ENCODE measurements around the gene PDE4A.
A peak's percentile ranks its signal among the peaks of the same experiment; 100 is the strongest.
"Not testable (repeated sequence)": the region's sequence is repeated elsewhere in the genome, so short reads cannot be mapped to it uniquely, and the experiment has no call there.

Gene PDE4A

GRCh38 chr19:10420444-10421239 is at the start of gene PDE4A:
Gene PDE4A (plus strand): TSS chr19:10420538. CDS start chr19:10420765, 227 bp downstream.
- ATAC-seq, result peak; percentile 4
- Mint-ChIP-seq H3K4me3 (peak within 1 kb of the TSS; percentile 81), H3K4me1 (peaks cover 80% of the 10 kb centered on the region), H3K9me3 (no peaks in the 10 kb centered on the region), H3K27ac (peak within 1 kb of the TSS; percentile 90), H3K36me3 (peaks cover 55% of the 10 kb centered on the region)
- peak; percentile 74 to 87 for DNase-seq (ENCODE audit: low spot score in 2 of 2)

- no peak overlapping the region for H3K27ac Mint-ChIP-seq
- ATAC-seq (no peak), DNase-seq (ENCODE audit: low spot score in 2 of 2) (no peak)
- H3K36me3 Mint-ChIP-seq, result peaks cover 94% of the 10 kb centered on the region
- H3K4me3 Mint-ChIP-seq, result no peak overlapping the region
- no peaks in the 10 kb centered on the region for H3K9me3 Mint-ChIP-seq
- peaks cover 19% of the 10 kb centered on the region for H3K4me1 Mint-ChIP-seq
Observed at GRCh38 chr19:10372690-10373089, 47.6 kb upstream of the PDE4A start.

- DNase-seq (ENCODE audit: low spot score in 2 of 2) (no peak), ATAC-seq (no peak)
- H3K4me1 Mint-ChIP-seq, result peaks cover 25% of the 10 kb centered on the region
- peaks cover 91% of the 10 kb centered on the region for H3K36me3 Mint-ChIP-seq
- H3K4me3 Mint-ChIP-seq, result no peak overlapping the region
- H3K9me3 Mint-ChIP-seq, result no peaks in the 10 kb centered on the region
- no peak overlapping the region for H3K27ac Mint-ChIP-seq
Observed at GRCh38 chr19:10374931-10375330, 45.4 kb upstream of the PDE4A start.

- H3K9me3 Mint-ChIP-seq; ATAC-seq; H3K4me3 Mint-ChIP-seq; DNase-seq (ENCODE audit: low spot score in 2 of 2): not testable (repeated sequence)
- peak overlapping the region; percentile 64 for H3K27ac Mint-ChIP-seq
- H3K36me3 Mint-ChIP-seq, result peaks cover 81% of the 10 kb centered on the region
- peaks cover 34% of the 10 kb centered on the region for H3K4me1 Mint-ChIP-seq
Observed at GRCh38 chr19:10377140-10377640, 43.1 kb upstream of the PDE4A start.

GRCh38 chr19:10378124-10378523 is 42.2 kb upstream of the PDE4A start:
- DNase-seq (ENCODE audit: low spot score in 2 of 2) (no peak), ATAC-seq (no peak)
- no peaks in the 10 kb centered on the region for H3K9me3 Mint-ChIP-seq
- peaks cover 72% of the 10 kb centered on the region for H3K36me3 Mint-ChIP-seq
- peaks cover 34% of the 10 kb centered on the region for H3K4me1 Mint-ChIP-seq
- peak overlapping the region; percentile 9 for H3K4me3 Mint-ChIP-seq
- H3K27ac Mint-ChIP-seq, result peak overlapping the region; percentile 67

GRCh38 chr19:10379880-10380312 is 40.4 kb upstream of the PDE4A start:
- DNase-seq (ENCODE audit: low spot score in 2 of 2) (no peak), ATAC-seq (peak; percentile 2)
- peak overlapping the region; percentile 94 for H3K4me3 Mint-ChIP-seq
- H3K36me3 Mint-ChIP-seq, result peaks cover 54% of the 10 kb centered on the region
- H3K27ac Mint-ChIP-seq, result peak overlapping the region; percentile 97
- no peaks in the 10 kb centered on the region for H3K9me3 Mint-ChIP-seq
- H3K4me1 Mint-ChIP-seq, result peaks cover 32% of the 10 kb centered on the region

- Mint-ChIP-seq H3K4me1 (peaks cover 28% of the 10 kb centered on the region), H3K9me3 (no peaks in the 10 kb centered on the region), H3K27ac (peak within 1 kb of the TSS; percentile 97), H3K4me3 (peak within 1 kb of the TSS; percentile 94), H3K36me3 (peaks cover 48% of the 10 kb centered on the region)
- DNase-seq (ENCODE audit: low spot score in 2 of 2) (peak; percentile 97 to 100), ATAC-seq (peak; percentile 99)
Observed at GRCh38 chr19:10380313-10381102, 39.8 kb upstream of the PDE4A start, which contains the start of gene TYK2. Gene TYK2 (minus strand): TSS chr19:10380572. CDS start chr19:10378406, 2,166 bp downstream.

- peak overlapping the region; percentile 74 for H3K27ac Mint-ChIP-seq
- H3K4me3 Mint-ChIP-seq; DNase-seq (ENCODE audit: low spot score in 2 of 2); ATAC-seq; H3K9me3 Mint-ChIP-seq: not testable (repeated sequence)
- H3K4me1 Mint-ChIP-seq, result peaks cover 23% of the 10 kb centered on the region
- H3K36me3 Mint-ChIP-seq, result peaks cover 25% of the 10 kb centered on the region
Observed at GRCh38 chr19:10383223-10383499, 37.2 kb upstream of the PDE4A start.

- ATAC-seq (no peak), DNase-seq (ENCODE audit: low spot score in 2 of 2) (no peak)
- Mint-ChIP-seq H3K4me3 (no peak overlapping the region), H3K36me3 (peaks cover 21% of the 10 kb centered on the region), H3K27ac (peak overlapping the region; percentile 37), H3K4me1 (peaks cover 18% of the 10 kb centered on the region), H3K9me3 (no peaks in the 10 kb centered on the region)
Observed at GRCh38 chr19:10384580-10384979, 35.8 kb upstream of the PDE4A start.

- DNase-seq (ENCODE audit: low spot score in 2 of 2) (peak; percentile 79 to 88), ATAC-seq (peak; percentile 55)
- Mint-ChIP-seq H3K27ac (no peak overlapping the region), H3K9me3 (no peaks in the 10 kb centered on the region), H3K4me1 (peaks cover 12% of the 10 kb centered on the region), H3K4me3 (no peak overlapping the region), H3K36me3 (peaks cover 52% of the 10 kb centered on the region)
Observed at GRCh38 chr19:10388957-10389356, 31.4 kb upstream of the PDE4A start.

- ATAC-seq, result peak; percentile 3
- DNase-seq (ENCODE audit: low spot score in 2 of 2), result no peak
- H3K27ac Mint-ChIP-seq, result peak overlapping the region; percentile 16
- peaks cover 12% of the 10 kb centered on the region for H3K4me1 Mint-ChIP-seq
- no peak overlapping the region for H3K4me3 Mint-ChIP-seq
- no peaks in the 10 kb centered on the region for H3K9me3 Mint-ChIP-seq
- peaks cover 61% of the 10 kb centered on the region for H3K36me3 Mint-ChIP-seq
Observed at GRCh38 chr19:10389863-10390262, 30.5 kb upstream of the PDE4A start.

GRCh38 chr19:10390652-10391286 is 29.6 kb upstream of the PDE4A start:
- peaks cover 12% of the 10 kb centered on the region for H3K4me1 Mint-ChIP-seq
- peak; percentile 56 for ATAC-seq
- H3K4me3 Mint-ChIP-seq, result no peak overlapping the region
- peak; percentile 57 to 80 for DNase-seq (ENCODE audit: low spot score in 2 of 2)
- no peaks in the 10 kb centered on the region for H3K9me3 Mint-ChIP-seq
- H3K36me3 Mint-ChIP-seq, result peaks cover 70% of the 10 kb centered on the region
- peak overlapping the region; percentile 16 for H3K27ac Mint-ChIP-seq

- Mint-ChIP-seq H3K4me3 (no peak overlapping the region), H3K27ac (no peak overlapping the region), H3K4me1 (peaks cover 24% of the 10 kb centered on the region), H3K9me3 (no peaks in the 10 kb centered on the region), H3K36me3 (peaks cover 84% of the 10 kb centered on the region)
- DNase-seq (ENCODE audit: low spot score in 2 of 2) (no peak), ATAC-seq (no peak)
Observed at GRCh38 chr19:10392120-10392519, 28.2 kb upstream of the PDE4A start.

GRCh38 chr19:10393137-10393536 is 27.2 kb upstream of the PDE4A start:
- Mint-ChIP-seq H3K4me3 (no peak overlapping the region), H3K36me3 (peaks cover 94% of the 10 kb centered on the region), H3K4me1 (peaks cover 31% of the 10 kb centered on the region), H3K9me3 (no peaks in the 10 kb centered on the region), H3K27ac (no peak overlapping the region)
- ATAC-seq (no peak), DNase-seq (ENCODE audit: low spot score in 2 of 2) (no peak)

- H3K27ac Mint-ChIP-seq, result no peak overlapping the region
- ATAC-seq, result no peak
- no peak for DNase-seq (ENCODE audit: low spot score in 2 of 2)
- H3K9me3 Mint-ChIP-seq, result no peaks in the 10 kb centered on the region
- peaks cover 35% of the 10 kb centered on the region for H3K4me1 Mint-ChIP-seq
- peaks cover 100% of the 10 kb centered on the region for H3K36me3 Mint-ChIP-seq
- no peak overlapping the region for H3K4me3 Mint-ChIP-seq
Observed at GRCh38 chr19:10395003-10395402, 25.3 kb upstream of the PDE4A start.

Data from stimulated activated effector memory CD8-positive, alpha-beta T cell treated with anti-CD3 and anti-CD28 coated beads, Interleukin-12 subunit alpha, Interleukin-12 subunit beta, amount 100 ng/mL, for 72 hours (primary cell).